IPS DF 6.9 (cell line): ENCODE data around the gene ZNF697.
A peak's percentile ranks its signal among the peaks of the same experiment; 100 is the strongest.

Experiments
- DNase-seq: peaks from one replicate; pipeline ENCODE4 v3.0.0-alpha.2; 2013; ENCODE audit warnings: low read depth, low spot score
- H3K27ac ChIP-seq: one replicate; pipeline ENCODE4 v1.5.1; 2013; ENCODE audit warnings: low read length, control low read depth
- H3K27me3 ChIP-seq: 2 replicates; pipeline ENCODE4 v1.6.1; 2013; ENCODE audit warnings: mild to moderate bottlenecking, low read length; ENCODE audit not compliant: control insufficient read depth, insufficient read depth
- H3K36me3 ChIP-seq: 2 replicates; pipeline ENCODE4 v1.6.1; 2013; ENCODE audit warnings: low read length; ENCODE audit not compliant: control insufficient read depth, insufficient read depth
- H3K4me1 ChIP-seq: 2 replicates; pipeline ENCODE4 v1.6.1; 2013; ENCODE audit warnings: low read length; ENCODE audit not compliant: control insufficient read depth, insufficient read depth
- H3K4me3 ChIP-seq: 2 replicates; pipeline ENCODE4 v1.5.1; 2013; ENCODE audit warnings: mild to moderate bottlenecking, low read length
- H3K9me3 ChIP-seq: 2 replicates; pipeline ENCODE4 v1.6.1; 2013; ENCODE audit warnings: low read length, inconsistent platforms; ENCODE audit not compliant: control insufficient read depth, insufficient read depth
- WGBS: extraction: QIAGEN DNeasy Blood & Tissue Kit; methylation state at CpG from one replicate; pipeline ENCODE4 v1.1.7; 2013; ENCODE audit warnings: mixed read lengths, missing lambda C conversion rate; ENCODE audit not compliant: insufficient read length, insufficient coverage; 5-methylcytosine and 5-hydroxymethylcytosine counted together

Gene ZNF697

GRCh38 chr1:119648620-119649004, 546 bp upstream of the ZNF697 start:
- H3K27ac ChIP-seq = no peak overlapping the region

GRCh38 chr1:119647228-119647733, 785 bp downstream of the ZNF697 start:
- H3K36me3 ChIP-seq = no peaks in the 10 kb centered on the region
- H3K27ac ChIP-seq = no peak overlapping the region
- DNase-seq = no peak
- H3K9me3 ChIP-seq = no peaks in the 10 kb centered on the region
- peaks cover 6% of the 10 kb centered on the region; the same call in 1 of the 2 replicates for H3K4me1 ChIP-seq
- WGBS = no CpG with 5 or more reads among the region's 18 CpGs
- H3K27me3 ChIP-seq = no peaks in the 10 kb centered on the region
- peak overlapping the region; percentile 85; the same call in 1 of the 2 replicates for H3K4me3 ChIP-seq

More at GRCh38 chr1:119648620-119649004, 546 bp upstream of the ZNF697 start:
- no peaks in the 10 kb centered on the region for H3K27me3 ChIP-seq
- H3K4me1 ChIP-seq = peaks cover 6% of the 10 kb centered on the region; the same call in 1 of the 2 replicates
- no CpG with 5 or more reads among the region's 10 CpGs for WGBS
- H3K4me3 ChIP-seq = peak overlapping the region; percentile 85; the same call in 1 of the 2 replicates
- no peaks in the 10 kb centered on the region for H3K9me3 ChIP-seq
- no peak for DNase-seq
- no peaks in the 10 kb centered on the region for H3K36me3 ChIP-seq

- Histone ChIP-seq H3K4me1 (peaks cover 6% of the 10 kb centered on the region; the same call in 1 of the 2 replicates), H3K27ac (no peak overlapping the region), H3K27me3 (no peaks in the 10 kb centered on the region), H3K9me3 (no peaks in the 10 kb centered on the region), H3K36me3 (no peaks in the 10 kb centered on the region), H3K4me3 (peak overlapping the region; percentile 85; the same call in 1 of the 2 replicates)
- no CpG with 5 or more reads among the region's 15 CpGs for WGBS
- no peak for DNase-seq
Measured at GRCh38 chr1:119646521-119647227, 1.4 kb downstream of the ZNF697 start.

- WGBS = no CpG with 5 or more reads among the region's 1 CpG
- no peak for DNase-seq
Measured at GRCh38 chr1:119639109-119639508, 9.0 kb downstream of the ZNF697 start.

GRCh38 chr1:119637710-119638109, 10.4 kb downstream of the ZNF697 start:
- H3K9me3 ChIP-seq = no peaks in the 10 kb centered on the region
- no peaks in the 10 kb centered on the region for H3K27me3 ChIP-seq
- H3K27ac ChIP-seq = no peak overlapping the region
- H3K36me3 ChIP-seq = no peaks in the 10 kb centered on the region
- H3K4me3 ChIP-seq = no peak overlapping the region
- no CpG with 5 or more reads among the region's 1 CpG for WGBS
- peaks cover 4% of the 10 kb centered on the region; the same call in 1 of the 2 replicates for H3K4me1 ChIP-seq
- DNase-seq = no peak

More at GRCh38 chr1:119639109-119639508, 9.0 kb downstream of the ZNF697 start:
- no peak overlapping the region for H3K27ac ChIP-seq
- H3K9me3 ChIP-seq = no peaks in the 10 kb centered on the region
- H3K36me3 ChIP-seq = no peaks in the 10 kb centered on the region
- no peaks in the 10 kb centered on the region for H3K27me3 ChIP-seq
- H3K4me1 ChIP-seq = peaks cover 4% of the 10 kb centered on the region; the same call in 1 of the 2 replicates
- no peak overlapping the region for H3K4me3 ChIP-seq

GRCh38 chr1:119636491-119637089, 11.5 kb downstream of the ZNF697 start:
- H3K36me3 ChIP-seq = no peaks in the 10 kb centered on the region
- no CpG with 5 or more reads among the region's 4 CpGs for WGBS
- H3K9me3 ChIP-seq = no peaks in the 10 kb centered on the region
- peaks cover 4% of the 10 kb centered on the region for H3K4me1 ChIP-seq
- no peak overlapping the region for H3K4me3 ChIP-seq
- no peak for DNase-seq
- H3K27me3 ChIP-seq = no peaks in the 10 kb centered on the region
- no peak overlapping the region for H3K27ac ChIP-seq

- Histone ChIP-seq H3K4me3 (no peak overlapping the region), H3K27ac (no peak overlapping the region), H3K9me3 (no peaks in the 10 kb centered on the region), H3K4me1 (peaks cover 4% of the 10 kb centered on the region), H3K27me3 (no peaks in the 10 kb centered on the region), H3K36me3 (no peaks in the 10 kb centered on the region)
- WGBS = no CpG with 5 or more reads among the region's 7 CpGs
- no peak for DNase-seq
Measured at GRCh38 chr1:119635811-119636390, 12.2 kb downstream of the ZNF697 start.

- Histone ChIP-seq H3K36me3 (no peaks in the 10 kb centered on the region), H3K27me3 (no peaks in the 10 kb centered on the region), H3K27ac (no peak overlapping the region), H3K4me3 (no peak overlapping the region), H3K4me1 (no peaks in the 10 kb centered on the region; the same call in 1 of the 2 replicates), H3K9me3 (no peaks in the 10 kb centered on the region)
- DNase-seq = no peak
- WGBS = no CpG with 5 or more reads among the region's 3 CpGs
Measured at GRCh38 chr1:119634016-119634415, 14.1 kb downstream of the ZNF697 start.

GRCh38 chr1:119633575-119633974, 14.5 kb downstream of the ZNF697 start:
- WGBS = no CpG with 5 or more reads among the region's 2 CpGs
- DNase-seq = no peak

GRCh38 chr1:119632841-119633240, 15.2 kb downstream of the ZNF697 start:
- DNase-seq = no peak
- WGBS = no CpG with 5 or more reads among the region's 4 CpGs

More at GRCh38 chr1:119633575-119633974, 14.5 kb downstream of the ZNF697 start:
- Histone ChIP-seq H3K4me1 (no peaks in the 10 kb centered on the region; the same call in 1 of the 2 replicates), H3K27me3 (no peaks in the 10 kb centered on the region), H3K4me3 (no peak overlapping the region), H3K9me3 (no peaks in the 10 kb centered on the region), H3K36me3 (no peaks in the 10 kb centered on the region), H3K27ac (no peak overlapping the region)

More at GRCh38 chr1:119632841-119633240, 15.2 kb downstream of the ZNF697 start:
- no peaks in the 10 kb centered on the region for H3K9me3 ChIP-seq
- H3K27ac ChIP-seq = no peak overlapping the region
- no peaks in the 10 kb centered on the region; the same call in 1 of the 2 replicates for H3K4me1 ChIP-seq
- no peaks in the 10 kb centered on the region for H3K27me3 ChIP-seq
- no peaks in the 10 kb centered on the region for H3K36me3 ChIP-seq
- no peak overlapping the region for H3K4me3 ChIP-seq
